ENCODE results near the gene ITCH.
"Not testable (repeated sequence)": the region's sequence is repeated elsewhere in the genome, so short reads cannot be mapped to it uniquely, and the experiment has no call there.

Gene ITCH

DNA sequence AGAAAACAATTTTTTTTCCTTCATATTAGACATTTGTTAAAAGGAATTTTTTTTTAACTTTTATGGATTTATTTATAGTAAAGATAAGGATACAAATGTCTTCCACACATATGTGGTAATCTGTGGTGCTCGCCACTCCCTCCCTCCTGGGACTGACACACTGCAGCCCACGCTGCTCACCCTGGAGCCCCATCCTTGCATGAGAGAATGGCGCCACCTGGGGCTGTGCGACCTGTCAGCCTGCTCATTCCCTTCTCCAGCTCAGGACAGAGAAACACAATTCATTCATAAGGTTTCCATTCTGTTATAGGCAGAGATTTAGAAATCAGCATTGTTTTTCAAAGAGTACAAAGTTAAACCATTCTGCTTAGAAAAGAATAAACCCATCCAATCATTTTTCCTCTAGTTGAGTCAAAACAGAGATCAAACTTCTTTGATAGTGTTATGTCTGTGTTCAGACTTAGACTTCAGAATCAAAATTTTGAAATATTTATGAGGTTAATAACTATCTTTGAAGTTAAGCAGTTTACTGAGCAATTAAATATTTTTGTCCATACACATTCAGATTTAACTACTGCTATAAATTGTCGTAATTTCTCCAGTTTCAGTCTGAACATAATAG, 110.3 kb downstream of the ITCH start:
- no peak overlapping the region for H3K4me3 ChIP-seq
- no peak overlapping the region for H3K27ac ChIP-seq
- TF ChIP-seq, protein P1, sequence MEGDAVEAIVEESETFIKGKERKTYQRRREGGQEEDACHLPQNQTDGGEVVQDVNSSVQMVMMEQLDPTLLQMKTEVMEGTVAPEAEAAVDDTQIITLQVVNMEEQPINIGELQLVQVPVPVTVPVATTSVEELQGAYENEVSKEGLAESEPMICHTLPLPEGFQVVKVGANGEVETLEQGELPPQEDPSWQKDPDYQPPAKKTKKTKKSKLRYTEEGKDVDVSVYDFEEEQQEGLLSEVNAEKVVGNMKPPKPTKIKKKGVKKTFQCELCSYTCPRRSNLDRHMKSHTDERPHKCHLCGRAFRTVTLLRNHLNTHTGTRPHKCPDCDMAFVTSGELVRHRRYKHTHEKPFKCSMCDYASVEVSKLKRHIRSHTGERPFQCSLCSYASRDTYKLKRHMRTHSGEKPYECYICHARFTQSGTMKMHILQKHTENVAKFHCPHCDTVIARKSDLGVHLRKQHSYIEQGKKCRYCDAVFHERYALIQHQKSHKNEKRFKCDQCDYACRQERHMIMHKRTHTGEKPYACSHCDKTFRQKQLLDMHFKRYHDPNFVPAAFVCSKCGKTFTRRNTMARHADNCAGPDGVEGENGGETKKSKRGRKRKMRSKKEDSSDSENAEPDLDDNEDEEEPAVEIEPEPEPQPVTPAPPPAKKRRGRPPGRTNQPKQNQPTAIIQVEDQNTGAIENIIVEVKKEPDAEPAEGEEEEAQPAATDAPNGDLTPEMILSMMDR (IDR thresholded peaks at IDR 0.05): no peak
- DNase-seq (ENCODE audit: low spot score): no peak

DNA sequence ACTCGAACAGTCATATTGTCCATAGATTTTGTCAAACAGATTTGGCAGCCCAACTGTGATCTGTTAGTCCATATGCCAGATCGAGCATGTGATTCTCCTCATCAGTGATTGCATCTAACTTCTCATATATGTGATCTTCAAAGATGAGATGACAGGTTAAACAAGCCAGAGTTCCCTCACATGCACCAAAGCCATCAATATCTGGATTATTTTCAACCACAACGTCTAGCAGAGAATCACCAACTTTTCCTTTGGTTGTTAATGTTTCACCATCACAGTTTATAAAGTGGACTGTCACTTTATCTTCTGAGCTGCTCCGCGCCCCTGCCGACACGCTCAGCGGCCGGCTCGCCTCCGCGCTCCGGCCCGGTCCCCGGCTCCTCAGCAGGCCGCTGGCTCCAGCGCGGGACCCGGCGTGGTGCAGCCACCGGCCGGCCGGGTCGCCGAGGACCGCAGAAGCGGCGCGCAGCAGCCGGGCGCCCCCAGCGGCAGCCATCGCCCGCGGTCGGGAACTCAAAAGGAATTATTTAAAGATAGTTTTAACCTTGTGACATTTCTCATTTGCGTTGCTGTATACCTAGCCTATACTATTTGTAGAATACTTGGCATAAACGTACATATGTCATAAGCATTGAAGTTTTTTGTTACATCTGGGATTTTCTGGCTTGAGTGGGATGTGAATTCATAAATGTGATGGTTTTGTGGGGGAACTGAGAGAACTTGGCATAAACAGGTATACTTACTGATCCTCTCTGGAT, 113.1 kb downstream of the ITCH start:
- TF ChIP-seq, protein P1 (IDR thresholded peaks at IDR 0.05): peak; percentile 33
- H3K27ac ChIP-seq: peak overlapping the region in 1 of 2 donors; percentile 57
- no peak for DNase-seq (ENCODE audit: low spot score)
- H3K4me3 ChIP-seq: peak overlapping the region; percentile 47

DNA sequence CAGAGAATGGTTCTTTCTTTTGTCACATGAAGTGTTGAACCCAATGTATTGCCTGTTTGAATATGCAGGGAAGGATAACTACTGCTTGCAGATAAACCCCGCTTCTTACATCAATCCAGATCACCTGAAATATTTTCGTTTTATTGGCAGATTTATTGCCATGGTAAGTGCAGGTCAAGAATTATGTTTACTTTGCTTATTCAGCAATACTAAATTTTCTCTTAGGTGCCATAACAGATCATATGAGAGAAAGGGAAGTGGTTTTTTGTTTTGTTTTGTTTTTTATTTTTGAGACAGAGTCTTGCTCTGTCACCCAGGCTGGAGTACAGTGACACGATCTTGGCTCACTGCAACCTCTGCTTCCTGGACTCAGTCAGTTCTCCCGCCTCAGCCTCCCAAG, 116.6 kb downstream of the ITCH start:
- Histone ChIP-seq H3K27ac (no peak overlapping the region), H3K4me3 (no peak overlapping the region)
- DNase-seq (ENCODE audit: low spot score): no peak
- TF ChIP-seq, protein P1 (IDR thresholded peaks at IDR 0.05): no peak

DNA sequence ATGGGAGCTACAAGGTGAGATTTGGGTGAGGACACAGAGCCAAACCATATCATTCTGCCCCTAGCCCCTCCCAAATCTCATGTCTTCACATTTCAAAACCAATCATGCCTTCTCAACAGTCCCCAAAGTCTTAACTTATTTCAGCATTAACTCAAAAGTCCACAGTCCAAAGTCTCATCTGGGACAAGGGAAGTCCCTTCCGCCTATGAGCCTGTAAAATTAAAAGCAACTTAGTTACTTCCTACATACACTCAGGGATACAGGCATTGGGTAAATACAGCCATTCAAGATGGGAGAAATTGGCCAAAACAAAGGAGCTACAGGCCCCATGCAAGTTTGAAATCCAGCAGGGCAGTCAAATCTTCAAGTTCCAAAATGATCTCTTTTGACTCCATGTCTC, 119.1 kb downstream of the ITCH start:
- H3K27ac ChIP-seq; H3K4me3 ChIP-seq; DNase-seq (ENCODE audit: low spot score): not testable (repeated sequence)

DNA sequence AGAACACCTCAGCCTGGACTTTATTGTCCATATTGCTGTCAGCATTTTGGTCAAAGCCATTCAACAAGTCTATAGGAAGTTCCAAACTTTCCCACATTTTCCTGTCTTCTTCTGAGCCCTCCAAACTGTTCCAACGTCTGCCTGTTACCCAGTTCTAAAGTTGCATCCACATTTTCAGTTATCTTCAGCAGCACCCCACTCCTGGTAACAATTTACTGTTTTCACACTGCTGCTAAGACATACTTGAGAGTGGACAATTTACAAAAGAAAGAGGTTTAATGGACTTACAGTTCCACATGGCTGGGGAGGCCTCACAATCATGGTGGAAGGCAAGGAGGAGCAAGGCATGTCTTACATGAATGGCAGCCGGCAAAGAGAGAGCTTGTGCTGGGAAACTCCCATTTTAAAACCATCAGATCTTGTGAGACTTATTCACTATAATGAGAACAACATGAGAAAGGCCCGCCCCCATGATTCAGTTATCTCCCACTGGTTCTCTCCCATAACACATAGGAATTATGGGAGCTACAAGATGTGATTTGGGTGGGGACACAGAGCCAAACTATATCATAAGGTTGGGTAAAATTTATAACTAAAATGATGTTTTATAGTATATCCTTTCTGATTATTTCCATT, 120.6 kb downstream of the ITCH start:
- H3K4me3 ChIP-seq; DNase-seq (ENCODE audit: low spot score); H3K27ac ChIP-seq: not testable (repeated sequence)

DNA sequence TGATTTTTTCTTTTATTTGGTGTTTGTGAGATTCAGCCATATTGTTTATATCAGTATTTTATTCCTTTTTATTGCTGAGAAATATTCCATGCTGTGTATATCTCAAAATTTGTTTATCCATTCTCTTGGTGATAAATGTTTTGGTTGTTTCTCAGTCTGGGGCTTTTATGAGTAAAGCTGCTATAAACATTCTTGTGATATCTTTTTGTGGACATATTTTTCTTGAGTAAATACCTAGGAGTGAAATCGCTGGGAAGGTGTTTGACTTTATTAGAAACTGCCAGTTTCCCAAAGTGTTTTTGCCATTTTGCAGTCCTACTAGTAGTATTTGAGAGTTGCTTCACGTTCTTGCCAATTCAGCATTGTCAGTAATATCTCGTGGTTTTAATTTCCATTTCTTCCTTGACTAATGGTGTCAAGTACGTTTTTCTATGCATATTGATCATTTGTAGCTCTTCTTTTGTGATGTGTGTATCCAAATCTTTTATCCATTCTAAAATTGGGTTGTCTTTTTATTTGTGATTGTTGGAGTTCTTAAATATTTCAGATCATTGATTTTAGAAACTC, 122.1 kb downstream of the ITCH start:
- no peak for DNase-seq (ENCODE audit: low spot score)
- no peak overlapping the region for H3K27ac ChIP-seq
- TF ChIP-seq, protein P1 (IDR thresholded peaks at IDR 0.05): no peak
- H3K4me3 ChIP-seq: no peak overlapping the region

DNA sequence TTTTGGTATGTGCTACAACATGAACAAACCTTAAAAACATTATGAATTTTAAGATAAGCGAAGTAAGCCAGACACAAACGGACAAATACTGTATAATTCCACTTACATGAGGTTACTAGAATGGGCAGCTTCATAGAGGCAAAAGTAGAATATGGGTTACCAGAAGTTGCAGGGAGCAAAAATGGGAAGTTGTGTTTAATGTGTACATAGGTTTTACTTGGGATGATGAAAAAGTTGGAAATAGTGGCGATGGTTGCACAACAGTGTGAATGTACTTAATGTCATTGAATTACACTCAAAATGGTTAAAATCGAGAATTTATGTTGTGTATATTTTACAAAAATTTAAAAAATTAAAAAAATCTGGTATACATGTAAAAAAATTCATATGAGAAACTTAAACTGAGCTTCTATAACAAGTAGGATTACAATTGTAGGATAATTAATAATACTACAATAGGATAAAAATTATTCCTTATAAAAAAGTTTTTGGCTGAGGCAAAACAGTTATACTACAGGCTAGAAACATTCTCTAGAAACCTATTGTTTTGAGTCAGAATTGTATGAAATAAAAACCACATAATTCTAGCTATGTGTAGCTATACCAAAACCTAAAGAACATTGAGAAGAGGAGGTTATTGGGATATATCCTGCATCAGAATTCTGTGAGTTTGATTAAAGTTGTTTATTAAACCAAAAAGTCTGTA, 128.3 kb downstream of the ITCH start:
- H3K4me3 ChIP-seq: no peak overlapping the region
- H3K27ac ChIP-seq: no peak overlapping the region
- TF ChIP-seq, protein P1 (IDR thresholded peaks at IDR 0.05): no peak
- no peak for DNase-seq (ENCODE audit: low spot score)

Data from coronary artery (tissue), 2 donors.